Neural progenitor cell (in vitro differentiated cells): Measurements from ENCODE around the gene KIF4A. TPM values are rescaled to one million over a fixed set of nuclear protein-coding genes. Genes with fewer than 3 reads are reported as not detected.
"Not testable (repeated sequence)": the region's sequence is repeated elsewhere in the genome, so short reads cannot be mapped to it uniquely, and the experiment has no call there.

ENCODE experiments used
- DNase-seq: peaks from one replicate; pipeline ENCODE4 v3.0.0-alpha.2; 2016; ENCODE audit warnings: low spot score
- H2AFZ ChIP-seq: fragments of 200-600 bp; sonication (generic); replicated peaks from 2 replicates; pipeline ENCODE4 v1.6.1; 2016; ENCODE audit warnings: antibody characterized with exemption
- H3F3A ChIP-seq: fragments of 200-600 bp; sonication (generic); 2 replicates; pipeline ENCODE4 v1.6.1; 2016; ENCODE audit warnings: antibody characterized with exemption, low read depth
- H3K27ac ChIP-seq: fragments of 200-600 bp; sonication (generic); 2 replicates; pipeline ENCODE4 v1.5.1; 2016; ENCODE audit warnings: mild to moderate bottlenecking
- H3K27me3 ChIP-seq: fragments of 200-600 bp; sonication (generic); 2 replicates; pipeline ENCODE4 v1.6.1; 2016; ENCODE audit warnings: mild to moderate bottlenecking, moderate library complexity
- H3K36me3 ChIP-seq: fragments of 200-600 bp; sonication (generic); 2 replicates; pipeline ENCODE4 v1.5.1; 2016
- H3K4me1 ChIP-seq: fragments of 200-600 bp; sonication (generic); 2 replicates; pipeline ENCODE4 v1.6.1; 2016; ENCODE audit warnings: mixed run types
- H3K4me2 ChIP-seq: fragments of 200-600 bp; sonication (generic); 2 replicates; pipeline ENCODE4 v1.6.1; 2016
- H3K4me3 ChIP-seq: fragments of 200-600 bp; sonication (generic); 2 replicates; pipeline ENCODE4 v1.5.1; 2016
- H3K79me2 ChIP-seq: fragments of 200-600 bp; sonication (generic); 2 replicates; pipeline ENCODE4 v1.6.1; 2016; ENCODE audit warnings: low read depth
- H3K9ac ChIP-seq: fragments of 200-600 bp; sonication (generic); 2 replicates; pipeline ENCODE4 v1.6.1; 2016
- H3K9me3 ChIP-seq: fragments of 200-600 bp; sonication (generic); 2 replicates; pipeline ENCODE4 v1.5.1; 2016; ENCODE audit warnings: low read depth
- H4K20me1 ChIP-seq: fragments of 200-600 bp; sonication (generic); 2 replicates; pipeline ENCODE4 v1.6.1; 2016; ENCODE audit warnings: low read depth
- H3K27ac Mint-ChIP-seq: 3 replicates; pipeline ENCODE4 v1.8.0; 2021; ENCODE audit warnings: mixed read lengths
- H3K27me3 Mint-ChIP-seq: 2 replicates; pipeline ENCODE4 v1.8.0; 2022; ENCODE audit warnings: low read depth, mild to moderate bottlenecking, inconsistent platforms, moderate library complexity, mixed read lengths; ENCODE audit not compliant: insufficient read depth
- H3K36me3 Mint-ChIP-seq: 3 replicates; pipeline ENCODE4 v1.8.0; 2021; ENCODE audit warnings: mixed read lengths
- H3K4me1 Mint-ChIP-seq: 3 replicates; pipeline ENCODE4 v1.8.0; 2021; ENCODE audit warnings: mixed read lengths
- H3K4me3 Mint-ChIP-seq: 3 replicates; pipeline ENCODE4 v1.8.0; 2021; ENCODE audit warnings: mild to moderate bottlenecking, moderate library complexity, mixed read lengths
- H3K9me3 Mint-ChIP-seq: 3 replicates; pipeline ENCODE4 v1.8.0; 2020; ENCODE audit warnings: mixed read lengths
- EZH2 ChIP-seq: fragments of 200-600 bp; sonication (generic); IDR thresholded peaks from 2 replicates; pipeline ENCODE4 v1.6.1; 2017; ENCODE audit warnings: antibody characterized with exemption, mild to moderate bottlenecking, moderate library complexity
- EZH2phosphoT487 ChIP-seq: fragments of 200-600 bp; sonication (generic); IDR thresholded peaks from 2 replicates; pipeline ENCODE4 v1.6.1; 2017; ENCODE audit warnings: antibody characterized with exemption
- total RNA-seq: library from RNA; depleted of rRNA; stranded (reverse); fragments of >200 nt; gene quantifications from 2 replicates; pipeline ENCODE4 v1.2.3, GENCODE V29; 2015; ENCODE audit warnings: low replicate concordance
- TF ChIP-seq, protein P1 (sequence below): fragments of 200-600 bp; sonication (generic); IDR thresholded peaks from 2 replicates; pipeline ENCODE4 v1.5.1; 2017; ENCODE audit warnings: antibody characterized with exemption, mild to moderate bottlenecking

KIF4A gene
- total RNA-seq, 1 donor from 2014 or later, result 77.6 TPM

DNA sequence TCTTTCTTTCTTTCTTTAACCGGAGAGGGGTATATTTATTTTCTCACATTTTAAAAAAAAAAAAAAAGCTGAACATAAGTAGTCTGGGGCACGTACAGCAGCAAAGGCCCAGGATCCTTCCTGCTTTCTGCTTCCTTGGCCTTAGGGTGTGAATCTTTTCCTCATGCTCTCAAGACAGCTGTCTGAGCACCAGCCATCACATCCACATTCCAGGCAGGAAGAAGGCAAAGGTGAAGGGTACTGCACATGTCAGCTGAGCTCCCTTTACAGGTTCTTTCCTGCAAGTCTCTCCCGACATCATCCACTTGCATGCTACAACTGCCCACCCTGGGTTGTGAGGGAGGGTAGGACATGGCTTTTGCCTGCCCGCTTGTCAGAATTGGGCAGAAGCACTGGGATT, 69.6 kb downstream of the KIF4A start:
- no peaks in the 10 kb centered on the region for H3K9me3 ChIP-seq
- no peak overlapping the region for H3K4me2 ChIP-seq
- Mint-ChIP-seq H3K4me1 (no peaks in the 10 kb centered on the region), H3K4me3 (no peak overlapping the region), H3K27me3 (peaks cover 2% of the 10 kb centered on the region), H3K36me3 (peaks cover 14% of the 10 kb centered on the region), H3K27ac (no peak overlapping the region), H3K9me3 (peaks cover 2% of the 10 kb centered on the region)
- TF ChIP-seq EZH2 (no peak), EZH2phosphoT487 (no peak)
- TF ChIP-seq, protein P1, sequence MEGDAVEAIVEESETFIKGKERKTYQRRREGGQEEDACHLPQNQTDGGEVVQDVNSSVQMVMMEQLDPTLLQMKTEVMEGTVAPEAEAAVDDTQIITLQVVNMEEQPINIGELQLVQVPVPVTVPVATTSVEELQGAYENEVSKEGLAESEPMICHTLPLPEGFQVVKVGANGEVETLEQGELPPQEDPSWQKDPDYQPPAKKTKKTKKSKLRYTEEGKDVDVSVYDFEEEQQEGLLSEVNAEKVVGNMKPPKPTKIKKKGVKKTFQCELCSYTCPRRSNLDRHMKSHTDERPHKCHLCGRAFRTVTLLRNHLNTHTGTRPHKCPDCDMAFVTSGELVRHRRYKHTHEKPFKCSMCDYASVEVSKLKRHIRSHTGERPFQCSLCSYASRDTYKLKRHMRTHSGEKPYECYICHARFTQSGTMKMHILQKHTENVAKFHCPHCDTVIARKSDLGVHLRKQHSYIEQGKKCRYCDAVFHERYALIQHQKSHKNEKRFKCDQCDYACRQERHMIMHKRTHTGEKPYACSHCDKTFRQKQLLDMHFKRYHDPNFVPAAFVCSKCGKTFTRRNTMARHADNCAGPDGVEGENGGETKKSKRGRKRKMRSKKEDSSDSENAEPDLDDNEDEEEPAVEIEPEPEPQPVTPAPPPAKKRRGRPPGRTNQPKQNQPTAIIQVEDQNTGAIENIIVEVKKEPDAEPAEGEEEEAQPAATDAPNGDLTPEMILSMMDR, result no peak
- H3K79me2 ChIP-seq, result no peaks in the 10 kb centered on the region
- no peak overlapping the region for H3K27ac ChIP-seq
- H3K4me3 ChIP-seq, result no peak overlapping the region
- H3K9ac ChIP-seq, result no peak overlapping the region
- H2AFZ ChIP-seq, result no peak overlapping the region
- no peaks in the 10 kb centered on the region for H3K4me1 ChIP-seq
- H3K27me3 ChIP-seq, result no peaks in the 10 kb centered on the region
- no peaks in the 10 kb centered on the region for H3F3A ChIP-seq
- DNase-seq, result no peak
- H3K36me3 ChIP-seq, result peaks cover 5% of the 10 kb centered on the region
- no peaks in the 10 kb centered on the region for H4K20me1 ChIP-seq

DNA sequence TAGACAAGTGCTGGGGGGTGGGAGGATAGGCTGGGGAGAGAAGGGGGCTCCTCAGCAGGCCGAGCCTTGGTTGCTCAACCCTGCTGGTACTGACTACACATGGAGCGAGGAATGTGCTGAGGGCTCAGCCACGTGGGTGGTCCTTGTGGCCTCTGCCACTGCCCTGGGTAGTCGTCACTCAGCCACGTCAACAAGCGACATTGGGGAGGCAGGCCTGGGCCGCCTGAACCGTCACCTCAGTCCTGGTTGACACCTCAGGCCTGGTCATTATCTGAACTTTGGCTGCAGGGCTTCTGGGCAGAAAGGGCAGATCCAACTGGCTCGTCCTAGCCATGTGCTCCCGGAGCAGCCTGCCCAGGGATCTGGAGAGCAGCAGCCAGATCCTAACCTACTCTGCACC, 70.5 kb downstream of the KIF4A start:
- Histone ChIP-seq H2AFZ (no peak overlapping the region), H3K27me3 (no peaks in the 10 kb centered on the region), H3K9me3 (no peaks in the 10 kb centered on the region), H3K36me3 (peaks cover 5% of the 10 kb centered on the region), H3K9ac (no peak overlapping the region), H3K27ac (no peak overlapping the region), H3K79me2 (no peaks in the 10 kb centered on the region), H3K4me2 (no peak overlapping the region), H4K20me1 (no peaks in the 10 kb centered on the region), H3K4me3 (no peak overlapping the region), H3F3A (no peaks in the 10 kb centered on the region), H3K4me1 (no peaks in the 10 kb centered on the region)
- H3K4me1 Mint-ChIP-seq, result no peaks in the 10 kb centered on the region
- H3K36me3 Mint-ChIP-seq, result peaks cover 13% of the 10 kb centered on the region
- no peak overlapping the region for H3K4me3 Mint-ChIP-seq
- no peaks in the 10 kb centered on the region for H3K27me3 Mint-ChIP-seq
- no peak overlapping the region for H3K27ac Mint-ChIP-seq
- peaks cover 2% of the 10 kb centered on the region for H3K9me3 Mint-ChIP-seq
- DNase-seq, result no peak
- TF ChIP-seq EZH2phosphoT487 (no peak), EZH2 (no peak)
- TF ChIP-seq, protein P1, result no peak

DNA sequence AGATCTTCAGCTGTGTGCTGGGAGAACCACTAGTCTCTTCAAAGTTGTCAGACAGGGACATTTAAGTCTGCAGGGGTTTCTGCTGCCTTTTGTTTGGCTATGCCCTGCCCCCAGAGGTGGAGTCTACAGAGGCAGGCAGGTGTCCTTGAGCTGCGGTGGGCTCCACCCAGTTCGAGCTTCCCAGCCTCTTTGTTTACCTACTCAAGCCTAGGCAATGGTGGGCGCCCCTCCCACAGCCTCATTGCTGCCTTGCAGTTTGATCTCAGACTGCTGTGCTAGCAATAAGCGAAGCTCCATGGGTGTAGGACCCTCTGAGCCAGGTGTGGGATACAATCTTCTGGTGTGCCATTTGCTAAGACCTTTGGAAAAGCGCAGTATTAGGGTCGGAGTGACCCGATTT, 78.8 kb downstream of the KIF4A start:
- not testable (repeated sequence) for H3K27ac Mint-ChIP-seq
- H3K9me3 Mint-ChIP-seq, result peaks cover 11% of the 10 kb centered on the region

DNA sequence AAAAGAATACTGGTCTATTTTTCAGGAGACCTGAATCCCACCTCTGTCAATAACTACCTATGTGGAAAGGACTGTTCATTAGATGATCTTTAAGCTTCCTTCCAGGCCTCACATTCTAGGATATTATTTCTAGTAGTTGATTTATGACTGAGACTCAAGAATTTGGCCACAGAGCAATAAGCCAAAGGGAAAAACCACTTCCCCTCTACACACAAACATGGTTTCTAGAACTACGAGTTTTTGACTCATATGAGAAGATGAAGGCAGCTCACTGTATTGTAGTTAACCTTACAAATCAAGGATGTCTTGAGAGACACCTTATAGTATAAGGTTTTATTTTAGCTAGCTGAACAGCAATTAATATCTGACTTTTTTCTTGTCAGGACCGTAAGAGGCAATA, 96.3 kb downstream of the KIF4A start:
- Mint-ChIP-seq H3K4me1 (no peaks in the 10 kb centered on the region), H3K4me3 (no peak overlapping the region), H3K36me3 (peaks cover 23% of the 10 kb centered on the region), H3K27ac (no peak overlapping the region), H3K9me3 (no peaks in the 10 kb centered on the region), H3K27me3 (no peaks in the 10 kb centered on the region)
- no peak for DNase-seq
- TF ChIP-seq EZH2phosphoT487 (no peak), EZH2 (no peak)
- TF ChIP-seq, protein P1, result no peak
- Histone ChIP-seq H3K4me2 (no peak overlapping the region), H3K79me2 (no peaks in the 10 kb centered on the region), H3K27me3 (no peaks in the 10 kb centered on the region), H3K27ac (no peak overlapping the region), H3F3A (no peaks in the 10 kb centered on the region), H3K36me3 (no peaks in the 10 kb centered on the region), H3K4me1 (no peaks in the 10 kb centered on the region), H3K4me3 (no peak overlapping the region), H3K9ac (no peak overlapping the region), H3K9me3 (peaks cover 13% of the 10 kb centered on the region), H2AFZ (no peak overlapping the region), H4K20me1 (no peaks in the 10 kb centered on the region)

More for the DNA sequence above, 78.8 kb downstream of the KIF4A start:
- not testable (repeated sequence) for H3K27ac ChIP-seq, H3K4me2 ChIP-seq, H3K9ac ChIP-seq, H3F3A ChIP-seq, H3K27me3 ChIP-seq, H3K4me1 Mint-ChIP-seq, H2AFZ ChIP-seq, H3K4me3 ChIP-seq, H3K79me2 ChIP-seq, H3K27me3 Mint-ChIP-seq, H3K36me3 ChIP-seq, H3K4me3 Mint-ChIP-seq, DNase-seq, H3K4me1 ChIP-seq, H3K9me3 ChIP-seq, H4K20me1 ChIP-seq
- peaks cover 23% of the 10 kb centered on the region for H3K36me3 Mint-ChIP-seq
